ENCODE measurements around the gene TMEM117. TPM values are rescaled to one million over a fixed set of nuclear protein-coding genes. Genes with fewer than 3 reads are reported as not detected.

The TMEM117 gene
- total RNA-seq, 4 donors from 2014 or later, result 15.8 to 42.2 (median 24.0) TPM

GRCh38 chr12:44159216-44159615 lies 323.3 kb downstream of the TMEM117 start:
- Histone ChIP-seq H3K27ac (no peak overlapping the region), H3K27me3 (no peaks in the 10 kb centered on the region), H3K36me3 (no peaks in the 10 kb centered on the region), H3K9me3 (no peaks in the 10 kb centered on the region), H3K4me1 (no peaks in the 10 kb centered on the region), H3K4me3 (no peak overlapping the region)
- DNase-seq, result no peak
- TF ChIP-seq POLR2A (IDR thresholded peaks at IDR 0.05) (no peak), CTCF (IDR thresholded peaks at IDR 0.05) (no peak)
- intact Hi-C loops (cut with DNase I), result no loop called here

GRCh38 chr12:44159862-44160261 lies 324.0 kb downstream of the TMEM117 start:
- no peak for DNase-seq
- Histone ChIP-seq H3K4me3 (no peak overlapping the region), H3K4me1 (no peaks in the 10 kb centered on the region), H3K36me3 (no peaks in the 10 kb centered on the region), H3K27ac (no peak overlapping the region), H3K27me3 (no peaks in the 10 kb centered on the region), H3K9me3 (no peaks in the 10 kb centered on the region)
- no peak for TF ChIP-seq CTCF (IDR thresholded peaks at IDR 0.05)
- TF ChIP-seq POLR2A (IDR thresholded peaks at IDR 0.05), result no peak
- intact Hi-C loops (cut with DNase I), result no loop called here
- 91 to 96% methylated on average over 3 of the region's 3 CpGs for WGBS, 2 donors

- Histone ChIP-seq H3K4me3 (no peak overlapping the region), H3K27ac (no peak overlapping the region), H3K27me3 (no peaks in the 10 kb centered on the region), H3K36me3 (no peaks in the 10 kb centered on the region), H3K4me1 (no peaks in the 10 kb centered on the region), H3K9me3 (no peaks in the 10 kb centered on the region)
- DNase-seq, result no peak
- TF ChIP-seq CTCF (IDR thresholded peaks at IDR 0.05) (no peak), POLR2A (IDR thresholded peaks at IDR 0.05) (no peak)
- WGBS, 2 donors, result 63 to 74% methylated on average over 3 of the region's 3 CpGs
- intact Hi-C loops (cut with DNase I), result no loop called here
These were observed 327.1 kb downstream of the TMEM117 start for GRCh38 chr12:44162961-44163360.

- no peak for TF ChIP-seq POLR2A (IDR thresholded peaks at IDR 0.05)
- TF ChIP-seq CTCF (IDR thresholded peaks at IDR 0.05), result no peak
These were observed 338.2 kb downstream of the TMEM117 start for GRCh38 chr12:44174053-44174452.

GRCh38 chr12:44184499-44185206 lies 348.8 kb downstream of the TMEM117 start:
- TF ChIP-seq CTCF (IDR thresholded peaks at IDR 0.05) (no peak), POLR2A (IDR thresholded peaks at IDR 0.05) (no peak)

More at GRCh38 chr12:44174053-44174452, 338.2 kb downstream of the TMEM117 start:
- no peak overlapping the region for H3K4me3 ChIP-seq
- no peaks in the 10 kb centered on the region for H3K4me1 ChIP-seq
- no peaks in the 10 kb centered on the region for H3K36me3 ChIP-seq
- intact Hi-C loops (cut with DNase I), result no loop called here
- no peaks in the 10 kb centered on the region for H3K9me3 ChIP-seq
- H3K27ac ChIP-seq, result no peak overlapping the region
- no peak for DNase-seq
- no peaks in the 10 kb centered on the region for H3K27me3 ChIP-seq

More at GRCh38 chr12:44184499-44185206, 348.8 kb downstream of the TMEM117 start:
- H3K9me3 ChIP-seq, result no peaks in the 10 kb centered on the region
- DNase-seq, result no peak
- no peaks in the 10 kb centered on the region for H3K36me3 ChIP-seq
- H3K4me3 ChIP-seq, result no peak overlapping the region
- no peaks in the 10 kb centered on the region for H3K4me1 ChIP-seq
- H3K27ac ChIP-seq, result no peak overlapping the region
- intact Hi-C loops (cut with DNase I), result no loop called here
- H3K27me3 ChIP-seq, result no peaks in the 10 kb centered on the region
- WGBS, 2 donors, result 83 to 84% methylated on average over 4 of the region's 4 CpGs

All from esophagus squamous epithelium (tissue), 5 donors.